Measurements from ENCODE around the gene GCLC.

Gene GCLC

GRCh38 chr6:53464483-53464882 lies 80.4 kb downstream of the GCLC start:
- Histone ChIP-seq H3K4me3 (ENCODE audit: low read depth in 1 of 2, low read length in 2 of 2) (no peak overlapping the region), H3K4me1 (ENCODE audit: control insufficient read depth in 1 of 2, insufficient read depth in 2 of 2, low read length in 2 of 2) (no peaks in the 10 kb centered on the region), H3K27ac (ENCODE audit: low read length) (no peak overlapping the region), H3K9me3 (ENCODE audit: control insufficient read depth in 1 of 2, low read length in 2 of 2) (no peaks in the 10 kb centered on the region), H3K27me3 (ENCODE audit: low read depth, low read length) (no peaks in the 10 kb centered on the region), H3K36me3 (ENCODE audit: control insufficient read depth in 1 of 2, insufficient read depth in 2 of 2, low read length in 2 of 2) (no peaks in the 10 kb centered on the region)

DNA sequence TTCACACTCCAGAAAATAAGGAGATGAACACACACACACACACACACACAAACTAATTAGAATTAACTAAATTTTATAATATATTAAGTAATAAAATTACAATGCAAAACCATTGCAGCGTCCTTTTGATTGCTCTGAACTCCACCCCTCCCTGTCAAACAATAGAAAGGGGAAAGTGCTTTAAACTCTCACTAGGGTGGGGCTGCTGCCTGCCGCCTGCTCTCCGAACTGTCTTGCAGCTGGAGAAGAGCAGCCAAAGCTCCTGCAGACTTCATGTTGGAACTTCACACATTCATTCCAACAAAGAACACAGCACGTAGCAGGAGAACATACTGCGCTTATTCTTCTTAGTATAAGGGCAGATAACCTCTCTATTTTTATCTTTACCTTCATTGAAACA lies 83.2 kb downstream of the GCLC start:
- Histone ChIP-seq H3K4me3 (ENCODE audit: low read depth in 1 of 2, low read length in 2 of 2) (no peak overlapping the region), H3K27me3 (ENCODE audit: low read depth, low read length) (no peaks in the 10 kb centered on the region), H3K9me3 (ENCODE audit: control insufficient read depth in 1 of 2, low read length in 2 of 2) (no peaks in the 10 kb centered on the region), H3K4me1 (ENCODE audit: control insufficient read depth in 1 of 2, insufficient read depth in 2 of 2, low read length in 2 of 2) (no peaks in the 10 kb centered on the region), H3K36me3 (ENCODE audit: control insufficient read depth in 1 of 2, insufficient read depth in 2 of 2, low read length in 2 of 2) (no peaks in the 10 kb centered on the region), H3K27ac (ENCODE audit: low read length) (no peak overlapping the region)

GRCh38 chr6:53461041-53461656 lies 83.8 kb downstream of the GCLC start:
- no peaks in the 10 kb centered on the region for H3K36me3 ChIP-seq (ENCODE audit: control insufficient read depth in 1 of 2, insufficient read depth in 2 of 2, low read length in 2 of 2)
- no peak overlapping the region for H3K27ac ChIP-seq (ENCODE audit: low read length)
- H3K27me3 ChIP-seq (ENCODE audit: low read depth, low read length), result no peaks in the 10 kb centered on the region
- H3K4me3 ChIP-seq (ENCODE audit: low read depth in 1 of 2, low read length in 2 of 2), result no peak overlapping the region
- no peaks in the 10 kb centered on the region for H3K4me1 ChIP-seq (ENCODE audit: control insufficient read depth in 1 of 2, insufficient read depth in 2 of 2, low read length in 2 of 2)
- H3K9me3 ChIP-seq (ENCODE audit: control insufficient read depth in 1 of 2, low read length in 2 of 2), result no peaks in the 10 kb centered on the region

DNA sequence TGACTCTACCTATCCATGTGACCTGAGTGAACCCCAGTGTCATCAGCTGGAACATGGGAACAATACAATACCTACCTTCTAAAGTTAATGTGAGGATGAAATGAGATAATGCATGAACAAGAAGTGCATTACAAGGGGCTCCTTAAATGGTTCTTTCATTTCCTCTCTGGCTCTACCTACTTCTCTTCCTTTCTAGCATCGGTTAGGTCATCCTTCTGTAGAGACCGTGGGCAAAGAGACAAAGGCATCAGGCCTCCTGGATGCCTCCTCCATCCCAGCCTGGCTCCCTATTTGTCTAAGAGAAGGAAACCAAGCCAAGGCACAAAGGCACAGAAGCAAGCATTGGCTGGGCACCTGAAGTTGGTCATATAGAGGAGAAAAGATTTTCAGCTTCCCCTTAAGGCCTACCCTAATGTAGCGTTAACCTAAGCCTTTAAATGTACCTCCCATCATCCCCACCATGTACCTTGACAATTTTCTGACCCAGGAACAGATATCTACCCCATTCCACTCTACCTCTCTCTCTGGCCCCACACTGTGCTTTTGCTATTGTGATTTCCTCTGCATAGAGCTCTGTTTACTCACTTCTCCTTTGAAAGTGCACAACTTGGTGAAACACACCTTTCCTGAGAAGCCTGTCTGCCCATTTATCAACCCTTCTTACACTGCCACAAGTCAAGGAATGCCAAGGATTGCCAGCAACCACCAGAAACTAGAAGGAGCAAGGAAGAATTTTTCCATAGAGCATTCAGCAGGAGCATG lies 86.6 kb downstream of the GCLC start:
- Histone ChIP-seq H3K9me3 (ENCODE audit: control insufficient read depth in 1 of 2, low read length in 2 of 2) (peaks cover 0 to 3% of the 10 kb centered on the region in 2 donors), H3K27me3 (ENCODE audit: low read depth, low read length) (no peaks in the 10 kb centered on the region), H3K4me3 (ENCODE audit: low read depth in 1 of 2, low read length in 2 of 2) (no peak overlapping the region), H3K4me1 (ENCODE audit: control insufficient read depth in 1 of 2, insufficient read depth in 2 of 2, low read length in 2 of 2) (no peaks in the 10 kb centered on the region), H3K36me3 (ENCODE audit: control insufficient read depth in 1 of 2, insufficient read depth in 2 of 2, low read length in 2 of 2) (no peaks in the 10 kb centered on the region), H3K27ac (ENCODE audit: low read length) (no peak overlapping the region)

DNA sequence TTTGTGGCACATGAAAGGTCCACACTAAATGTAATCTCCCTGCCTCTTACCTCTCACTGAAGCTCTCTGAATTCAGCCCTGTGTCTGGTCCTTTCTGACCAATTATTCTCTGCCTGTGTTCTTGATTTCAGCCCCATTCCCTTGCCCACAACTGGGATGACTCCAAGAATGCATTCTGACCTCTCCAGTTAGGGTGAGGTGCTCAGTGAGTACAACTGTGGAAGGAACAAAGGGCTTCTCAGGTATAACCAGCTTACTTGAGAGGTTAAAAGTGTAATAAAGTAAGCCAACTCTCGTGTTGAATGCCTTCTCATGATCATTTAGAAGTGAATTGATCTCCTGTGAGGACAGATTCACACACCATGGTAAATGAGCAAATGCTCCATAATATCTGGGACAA lies 88.1 kb downstream of the GCLC start:
- Histone ChIP-seq H3K4me3 (ENCODE audit: low read depth in 1 of 2, low read length in 2 of 2) (no peak overlapping the region), H3K9me3 (ENCODE audit: control insufficient read depth in 1 of 2, low read length in 2 of 2) (peaks cover 0 to 3% of the 10 kb centered on the region in 2 donors), H3K27me3 (ENCODE audit: low read depth, low read length) (no peaks in the 10 kb centered on the region), H3K4me1 (ENCODE audit: control insufficient read depth in 1 of 2, insufficient read depth in 2 of 2, low read length in 2 of 2) (no peaks in the 10 kb centered on the region), H3K36me3 (ENCODE audit: control insufficient read depth in 1 of 2, insufficient read depth in 2 of 2, low read length in 2 of 2) (no peaks in the 10 kb centered on the region), H3K27ac (ENCODE audit: low read length) (no peak overlapping the region)

DNA sequence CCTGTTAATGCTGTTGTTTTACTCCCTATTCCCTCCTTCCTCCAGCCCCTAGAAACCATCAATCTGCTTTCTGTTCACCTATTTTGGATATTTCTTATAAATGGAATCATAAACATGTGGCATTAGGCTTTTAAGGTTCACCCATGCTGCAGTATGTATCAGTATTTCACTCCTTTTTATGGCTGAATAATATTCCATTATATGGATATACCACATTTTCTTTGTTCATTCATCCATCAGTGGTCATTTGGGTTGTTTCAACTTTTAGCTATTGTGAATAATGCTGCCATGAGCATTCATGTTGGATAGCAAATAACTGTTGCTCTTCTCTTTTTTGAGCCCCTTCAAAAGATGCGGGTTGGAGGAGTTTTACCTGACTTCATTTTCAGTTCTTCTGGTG lies 89.2 kb downstream of the GCLC start:
- Histone ChIP-seq H3K27me3 (ENCODE audit: low read depth, low read length) (no peaks in the 10 kb centered on the region), H3K4me3 (ENCODE audit: low read depth in 1 of 2, low read length in 2 of 2) (no peak overlapping the region), H3K36me3 (ENCODE audit: control insufficient read depth in 1 of 2, insufficient read depth in 2 of 2, low read length in 2 of 2) (no peaks in the 10 kb centered on the region), H3K4me1 (ENCODE audit: control insufficient read depth in 1 of 2, insufficient read depth in 2 of 2, low read length in 2 of 2) (no peaks in the 10 kb centered on the region), H3K9me3 (ENCODE audit: control insufficient read depth in 1 of 2, low read length in 2 of 2) (peaks cover 0 to 3% of the 10 kb centered on the region in 2 donors), H3K27ac (ENCODE audit: low read length) (no peak overlapping the region)

DNA sequence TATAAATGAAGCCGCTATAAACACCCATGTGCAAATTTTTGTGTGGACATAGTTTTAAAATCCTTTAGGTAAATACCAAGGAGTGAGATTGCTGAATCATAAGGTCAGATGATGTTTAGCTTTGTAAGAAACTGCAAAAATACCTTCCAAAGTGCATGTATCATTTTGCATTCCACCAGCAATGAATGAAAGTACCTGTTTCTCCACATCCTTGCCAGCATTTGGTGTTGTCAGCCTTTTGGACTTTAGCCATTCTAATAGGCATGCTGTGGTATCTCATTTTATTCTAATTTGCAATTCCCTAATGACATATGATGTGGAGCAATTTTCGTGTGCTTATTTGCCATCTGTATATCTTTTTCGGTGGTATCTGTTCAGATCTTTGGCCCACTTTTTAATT lies 93.7 kb downstream of the GCLC start:
- no peak overlapping the region for H3K27ac ChIP-seq (ENCODE audit: low read length)
- H3K9me3 ChIP-seq (ENCODE audit: control insufficient read depth in 1 of 2, low read length in 2 of 2), result peaks cover 0 to 8% of the 10 kb centered on the region in 2 donors
- no peaks in the 10 kb centered on the region for H3K4me1 ChIP-seq (ENCODE audit: control insufficient read depth in 1 of 2, insufficient read depth in 2 of 2, low read length in 2 of 2)
- no peaks in the 10 kb centered on the region for H3K36me3 ChIP-seq (ENCODE audit: control insufficient read depth in 1 of 2, insufficient read depth in 2 of 2, low read length in 2 of 2)
- no peaks in the 10 kb centered on the region for H3K27me3 ChIP-seq (ENCODE audit: low read depth, low read length)
- no peak overlapping the region for H3K4me3 ChIP-seq (ENCODE audit: low read depth in 1 of 2, low read length in 2 of 2)

DNA sequence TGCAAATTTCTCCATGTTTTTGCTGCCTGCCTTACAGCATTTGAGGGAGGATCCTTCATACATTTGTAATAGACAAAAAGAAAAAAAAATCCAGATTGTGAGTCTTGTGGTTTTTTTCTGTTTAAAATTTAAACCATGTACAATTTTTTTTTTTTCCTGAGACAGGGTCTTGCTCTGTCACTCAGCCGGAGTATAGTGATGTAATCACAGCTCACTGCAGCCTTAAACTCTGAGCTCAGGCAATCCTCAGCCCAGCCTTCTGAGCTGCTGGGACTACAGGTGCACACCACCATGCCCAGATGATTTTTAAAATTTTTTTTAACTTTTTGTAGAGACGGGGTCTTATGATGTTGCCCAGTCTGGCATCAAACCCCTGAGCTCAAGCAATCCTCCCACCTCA lies 97.0 kb downstream of the GCLC start:
- Histone ChIP-seq H3K4me3 (ENCODE audit: low read depth in 1 of 2, low read length in 2 of 2) (no peak overlapping the region), H3K4me1 (ENCODE audit: control insufficient read depth in 1 of 2, insufficient read depth in 2 of 2, low read length in 2 of 2) (no peaks in the 10 kb centered on the region), H3K27ac (ENCODE audit: low read length) (no peak overlapping the region), H3K9me3 (ENCODE audit: control insufficient read depth in 1 of 2, low read length in 2 of 2) (peaks cover 0 to 4% of the 10 kb centered on the region in 2 donors), H3K36me3 (ENCODE audit: control insufficient read depth in 1 of 2, insufficient read depth in 2 of 2, low read length in 2 of 2) (no peaks in the 10 kb centered on the region), H3K27me3 (ENCODE audit: low read depth, low read length) (no peaks in the 10 kb centered on the region)

Data from muscle layer of duodenum (tissue), 2 donors.